ENCODE results near the gene PKDCC.
A peak's percentile ranks its signal among the peaks of the same experiment; 100 is the strongest.

The PKDCC gene

GRCh38 chr2:42050703-42051542 lies 3.1 kb downstream of the PKDCC start:
- peak overlapping the region; percentile 99 for H3K4me3 ChIP-seq (ENCODE audit: low read depth, low read length)
- no peak for TF ChIP-seq CTCF (IDR thresholded peaks at IDR 0.05; ENCODE audit: low read depth, low read length)

- peak overlapping the region; percentile 99 for H3K4me3 ChIP-seq (ENCODE audit: low read depth, low read length)
- no peak for TF ChIP-seq CTCF (IDR thresholded peaks at IDR 0.05; ENCODE audit: low read depth, low read length)
Measured at GRCh38 chr2:42051543-42052235, 3.9 kb downstream of the PKDCC start.

- peak overlapping the region; percentile 26; the same call in 1 of the 2 replicates for H3K4me3 ChIP-seq (ENCODE audit: low read depth, low read length)
- no peak for TF ChIP-seq CTCF (IDR thresholded peaks at IDR 0.05; ENCODE audit: low read depth, low read length)
Measured at GRCh38 chr2:42052702-42053481, 5.1 kb downstream of the PKDCC start.

- H3K4me3 ChIP-seq (ENCODE audit: low read depth, low read length), result no peak overlapping the region
- TF ChIP-seq CTCF (IDR thresholded peaks at IDR 0.05; ENCODE audit: low read depth, low read length), result no peak
Measured at GRCh38 chr2:42053482-42053790, 5.6 kb downstream of the PKDCC start.

GRCh38 chr2:42053791-42054701 lies 6.2 kb downstream of the PKDCC start:
- TF ChIP-seq CTCF (IDR thresholded peaks at IDR 0.05; ENCODE audit: low read depth, low read length), result no peak
- H3K4me3 ChIP-seq (ENCODE audit: low read depth, low read length), result no peak overlapping the region

GRCh38 chr2:42054714-42055430 lies 7.1 kb downstream of the PKDCC start:
- no peak overlapping the region for H3K4me3 ChIP-seq (ENCODE audit: low read depth, low read length)
- TF ChIP-seq CTCF (IDR thresholded peaks at IDR 0.05; ENCODE audit: low read depth, low read length), result no peak
